RWPE1 (cell line): ENCODE results near the gene DUSP9.
"Not testable (repeated sequence)": the region's sequence is repeated elsewhere in the genome, so short reads cannot be mapped to it uniquely, and the experiment has no call there.

ENCODE experiments used
- CTCF ChIA-PET: fragments of 350-600 bp; sonication (Branson Sonifier 250); formaldehyde crosslinking; extraction: SDS; loops from one replicate; lab custom pipeline; 2021; lab: Yijun Ruan, JAX
- POLR2A ChIA-PET: fragments of 400-600 bp; formaldehyde crosslinking; extraction: SDS; loops from one replicate; lab custom pipeline; 2020; ENCODE audit warnings: antibody characterized with exemption; ENCODE audit not compliant: low non-redundant PET; lab: Yijun Ruan, JAX
- DNase-seq: peaks from one replicate; pipeline ENCODE4 v3.0.0; 2012; ENCODE audit warnings: low spot score
- H3K27ac ChIP-seq: fragments of 450-650 bp; 2 replicates; pipeline ENCODE4 v1.5.1; 2017
- CTCF ChIP-seq: fragments of 450-650 bp; conservative IDR thresholded peaks from 2 replicates; pipeline ENCODE4 v1.5.1; 2017; ENCODE audit warnings: low read depth, mild to moderate bottlenecking

Gene DUSP9

GRCh38 chrX:153601511-153602110 is 45.4 kb upstream of the DUSP9 start:
- ChIA-PET CTCF (no interaction called here), POLR2A (no interaction called here)
- DNase-seq = no peak
- H3K27ac ChIP-seq = no peak overlapping the region
- no peak for TF ChIP-seq CTCF

GRCh38 chrX:153602601-153603000 is 44.4 kb upstream of the DUSP9 start:
- ChIA-PET CTCF (no interaction called here), POLR2A (no interaction called here)
- DNase-seq = no peak
- H3K27ac ChIP-seq = no peak overlapping the region
- no peak for TF ChIP-seq CTCF

- ChIA-PET CTCF (no interaction called here), POLR2A (no interaction called here)
- DNase-seq = no peak
- H3K27ac ChIP-seq = no peak overlapping the region
- TF ChIP-seq CTCF = no peak
Observed at GRCh38 chrX:153603131-153603656, 43.8 kb upstream of the DUSP9 start.

- POLR2A ChIA-PET, DNase-seq, CTCF ChIA-PET, H3K27ac ChIP-seq: not testable (repeated sequence)
Observed at GRCh38 chrX:153604666-153605380, 42.2 kb upstream of the DUSP9 start.

- ChIA-PET POLR2A (no interaction called here), CTCF (interaction anchor here (0.7 to 1.1 kb wide), 2 partner anchors 62 to 257 kb away, joined by 3 read pairs; no protein-coding TSS in a partner anchor)
- no peak overlapping the region for H3K27ac ChIP-seq
- DNase-seq = no peak
- TF ChIP-seq CTCF = no peak
Observed at GRCh38 chrX:153606503-153606902, 40.5 kb upstream of the DUSP9 start.

GRCh38 chrX:153608376-153608775 is 38.6 kb upstream of the DUSP9 start:
- ChIA-PET POLR2A (no interaction called here), CTCF (no interaction called here)
- no peak for TF ChIP-seq CTCF
- DNase-seq = no peak
- no peak overlapping the region for H3K27ac ChIP-seq

GRCh38 chrX:153608806-153609205 is 38.2 kb upstream of the DUSP9 start:
- ChIA-PET POLR2A (no interaction called here), CTCF (interaction anchor here (0.6 to 1.4 kb wide), 4 partner anchors 9 to 59 kb away, joined by 3 to 12 read pairs (median 4); no protein-coding TSS in a partner anchor)
- DNase-seq = no peak
- H3K27ac ChIP-seq = no peak overlapping the region
- TF ChIP-seq CTCF = no peak
